Vagina (tissue), 2 donors: ENCODE data around the gene NUP205.

Experiments used
- CTCF ChIP-seq, 3 experiments: fragments of 450-650 bp in 2 of 3; fragments of 200-600 bp in 1 of 3; sonication (generic) in 1 of 3; IDR thresholded peaks; one replicate each; pipeline ENCODE4 v1.5.1; 2017 to 2019; ENCODE audit warnings: antibody characterized with exemption in 3 of 3, mild to moderate bottlenecking in 2 of 3, moderate library complexity in 2 of 3
- POLR2A ChIP-seq, 2 donors: fragments of 450-650 bp; IDR thresholded peaks; one replicate each; pipeline ENCODE4 v1.6.1; 2017; ENCODE audit warnings: antibody characterized with exemption in 2 of 2, mild to moderate bottlenecking in 2 of 2, moderate library complexity in 2 of 2

- TF ChIP-seq CTCF (IDR thresholded peaks at IDR 0.05) (no peak), POLR2A (IDR thresholded peaks at IDR 0.05) (no peak)
Observed at GRCh38 chr7:135690566-135690965, 132.8 kb downstream of the NUP205 start.
